OCI-LY3 (cell line): ENCODE measurements around the gene ARPC1B.

Experiments
- EZH2phosphoT487 ChIP-seq: fragments of 200-600 bp; shearing (Covaris generic); IDR thresholded peaks from 2 replicates; pipeline ENCODE4 v1.6.1; 2018; ENCODE audit warnings: antibody characterized with exemption, mixed run types, low read depth
- TF ChIP-seq, protein P1 (sequence below): fragments of 200-600, 300-600 bp; sonication (generic); IDR thresholded peaks from 2 replicates; pipeline ENCODE4 v1.5.1; 2014; ENCODE audit warnings: antibody characterized with exemption, low read length, low read depth

DNA sequence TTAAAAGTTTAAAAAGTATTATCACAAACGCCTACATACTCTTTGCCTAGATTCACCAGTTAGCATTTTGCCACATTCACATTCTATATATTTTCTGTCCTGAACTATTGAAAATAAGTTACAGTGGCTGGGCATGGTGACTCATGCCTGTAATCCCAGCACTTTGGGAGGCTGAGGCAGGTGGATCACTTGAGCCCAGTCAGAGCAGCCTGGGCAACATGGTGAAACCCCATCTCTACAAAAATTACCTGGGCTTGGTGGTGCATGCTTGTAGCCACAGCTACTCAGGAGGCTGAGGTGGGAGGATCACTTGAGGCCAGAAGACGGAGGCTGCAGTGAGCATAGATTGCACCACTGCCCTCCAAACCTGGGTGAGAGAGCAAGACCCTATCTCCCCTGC lies 43.5 kb upstream of the ARPC1B start:
- TF ChIP-seq, protein P1, sequence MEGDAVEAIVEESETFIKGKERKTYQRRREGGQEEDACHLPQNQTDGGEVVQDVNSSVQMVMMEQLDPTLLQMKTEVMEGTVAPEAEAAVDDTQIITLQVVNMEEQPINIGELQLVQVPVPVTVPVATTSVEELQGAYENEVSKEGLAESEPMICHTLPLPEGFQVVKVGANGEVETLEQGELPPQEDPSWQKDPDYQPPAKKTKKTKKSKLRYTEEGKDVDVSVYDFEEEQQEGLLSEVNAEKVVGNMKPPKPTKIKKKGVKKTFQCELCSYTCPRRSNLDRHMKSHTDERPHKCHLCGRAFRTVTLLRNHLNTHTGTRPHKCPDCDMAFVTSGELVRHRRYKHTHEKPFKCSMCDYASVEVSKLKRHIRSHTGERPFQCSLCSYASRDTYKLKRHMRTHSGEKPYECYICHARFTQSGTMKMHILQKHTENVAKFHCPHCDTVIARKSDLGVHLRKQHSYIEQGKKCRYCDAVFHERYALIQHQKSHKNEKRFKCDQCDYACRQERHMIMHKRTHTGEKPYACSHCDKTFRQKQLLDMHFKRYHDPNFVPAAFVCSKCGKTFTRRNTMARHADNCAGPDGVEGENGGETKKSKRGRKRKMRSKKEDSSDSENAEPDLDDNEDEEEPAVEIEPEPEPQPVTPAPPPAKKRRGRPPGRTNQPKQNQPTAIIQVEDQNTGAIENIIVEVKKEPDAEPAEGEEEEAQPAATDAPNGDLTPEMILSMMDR: no peak
- TF ChIP-seq EZH2phosphoT487: no peak
